Right lung (tissue), 5 donors: ENCODE results near the gene PRDX1. TPM values are rescaled to one million over a fixed set of nuclear protein-coding genes. Genes with fewer than 3 reads are reported as not detected.
"Not testable (repeated sequence)": the region's sequence is repeated elsewhere in the genome, so short reads cannot be mapped to it uniquely, and the experiment has no call there.

Source experiments
- DNase-seq, 2 donors: peaks; one replicate each; pipeline ENCODE4 v3.0.0-alpha.2; 2013
- polyA plus RNA-seq, 5 donors: library from polyadenylated mRNA; unstranded; fragments of 120-200 nt; gene quantifications; one replicate each; pipeline versions ENCODE4 v1.2.1 to v1.2.3, GENCODE V29; 2013; ENCODE audit warnings: inconsistent platforms in 1 of 5, low replicate concordance in 1 of 5; ENCODE audit not compliant: insufficient read length in 5 of 5, insufficient read depth in 1 of 5

PRDX1 gene
- polyA plus RNA-seq, 5 donors = 220 to 266 (median 258) TPM

GRCh38 chr1:45473302-45473701 lies 48.4 kb downstream of the PRDX1 start:
- DNase-seq = no peak

- no peak for DNase-seq
Measured at GRCh38 chr1:45470306-45470798, 51.3 kb downstream of the PRDX1 start.

GRCh38 chr1:45467353-45467752 lies 54.3 kb downstream of the PRDX1 start:
- DNase-seq = not testable (repeated sequence)

GRCh38 chr1:45465277-45465676 lies 56.4 kb downstream of the PRDX1 start:
- no peak for DNase-seq

Other genes with a start within 250 kb of the PRDX1 start
- 1 to 10 TPM; 1.1 to 2.1 (median 1.7) TPM for gene HPDL, start 195.0 kb downstream of the PRDX1 start, polyA plus RNA-seq
- 10 to 100 TPM; 12.4 to 13.7 (median 12.8) TPM for gene TOE1, start 181.7 kb downstream of the PRDX1 start, polyA plus RNA-seq
- gene MUTYH, start 181.4 kb downstream of the PRDX1 start, polyA plus RNA-seq = 10 to 100 TPM; 23.9 to 33.6 (median 32.3) TPM
- gene TESK2, start 30.7 kb downstream of the PRDX1 start, polyA plus RNA-seq = 10 to 100 TPM in 1 of 5 donors, 1 to 10 TPM in 4; 8.6 to 10.7 (median 9.2) TPM
- gene CCDC163, start 21.8 kb downstream of the PRDX1 start, polyA plus RNA-seq = 1 to 10 TPM; 1.6 to 6.3 (median 5.1) TPM
- gene MMACHC, start 21.6 kb downstream of the PRDX1 start, polyA plus RNA-seq = 10 to 100 TPM in 4 of 5 donors, 1 to 10 TPM in 1; 9.3 to 10.9 (median 10.4) TPM
- 100 to 1,000 TPM; 138 to 154 (median 142) TPM for gene AKR1A1, start 28.9 kb upstream of the PRDX1 start, polyA plus RNA-seq
- gene NASP, start 62.2 kb upstream of the PRDX1 start, polyA plus RNA-seq = 100 to 1,000 TPM; 270 to 425 (median 352) TPM
- 10 to 100 TPM in 1 of 5 donors, 1 to 10 TPM in 4; 2.7 to 10.4 (median 8.7) TPM for gene CCDC17, start 102.2 kb upstream of the PRDX1 start, polyA plus RNA-seq
- 100 to 1,000 TPM in 4 of 5 donors, 10 to 100 TPM in 1; 87.8 to 131 (median 118) TPM for gene GPBP1L1, start 164.6 kb upstream of the PRDX1 start, polyA plus RNA-seq
- gene TMEM69, start 166.3 kb upstream of the PRDX1 start, polyA plus RNA-seq = 10 to 100 TPM; 33.3 to 59.1 (median 49.6) TPM
- gene IPP, start 228.8 kb upstream of the PRDX1 start, polyA plus RNA-seq = 10 to 100 TPM; 19.2 to 23.9 (median 22.9) TPM